Ovary (tissue), 9 donors: ENCODE results near the gene RAB40C. TPM values are rescaled to one million over a fixed set of nuclear protein-coding genes. Genes with fewer than 3 reads are reported as not detected.

Experiments
- DNase-seq, 5 donors: peaks; one replicate each; pipeline ENCODE4 v3.0.0-alpha.2; 2019 to 2020
- H3K27ac ChIP-seq, 2 donors: fragments of 200-600 bp; one replicate each; pipeline versions ENCODE4 v1.5.1 to v1.8.0; 2019 to 2022
- H3K27me3 ChIP-seq: fragments of 200-600 bp; one replicate; pipeline ENCODE4 v1.8.0; 2022
- H3K36me3 ChIP-seq: fragments of 200-600 bp; sonication (generic); one replicate; pipeline ENCODE4 v1.5.1; 2019
- H3K4me1 ChIP-seq: one replicate; pipeline ENCODE4 v1.8.1; 2013; ENCODE audit warnings: mild to moderate bottlenecking, moderate library complexity; ENCODE audit not compliant: insufficient read depth
- H3K4me3 ChIP-seq: fragments of 200-600 bp; sonication (generic); one replicate; pipeline ENCODE4 v1.5.1; 2017
- H3K9me3 ChIP-seq, 2 donors: fragments of 200-600 bp in 1 of 2; sonication (generic) in 1 of 2; one replicate each; pipeline versions ENCODE4 v1.5.1 to v1.8.1; 2013 to 2019; ENCODE audit warnings: mild to moderate bottlenecking in 1 of 2, moderate library complexity in 1 of 2
- CTCF ChIP-seq, 3 donors: fragments of 450-650 bp in 2 of 3; fragments of 200-600 bp in 1 of 3; IDR thresholded peaks; one replicate each; pipeline versions ENCODE4 v1.5.1 to v1.8.0; 2016 to 2022; ENCODE audit warnings: antibody characterized with exemption in 3 of 3, mild to moderate bottlenecking in 1 of 3
- EP300 ChIP-seq: sonication (generic); formaldehyde crosslinking; IDR thresholded peaks from one replicate; pipeline ENCODE4 v1.6.1; 2017; ENCODE audit warnings: antibody characterized with exemption
- POLR2A ChIP-seq: fragments of 450-650 bp; IDR thresholded peaks from one replicate; pipeline ENCODE4 v1.6.1; 2017; ENCODE audit warnings: antibody characterized with exemption, mild to moderate bottlenecking, moderate library complexity
- WGBS, 3 donors: extraction: QIAGEN DNeasy Blood & Tissue Kit in 1 of 3; methylation state at CpG; one replicate each; pipeline versions ENCODE4 v1.1.5 to v1.1.7; 2013 to 2017; 5-methylcytosine and 5-hydroxymethylcytosine counted together
- intact Hi-C, 4 donors: fragments of 100-400 bp; cut with DNase I; formaldehyde crosslinking; loops; one replicate each; pipeline versions ENCODE4 v1.11.0 to v1.15.1; 2022 to 2023
- polyA plus RNA-seq, 2 donors: library from polyadenylated mRNA; stranded (reverse); fragments of 200-250 nt in 1 of 2; fragments of 350-450 nt in 1 of 2; fragmentation: Illumina TruSeq in 1 of 2; extraction: RNeasy Lipid Tissue Mini Kit (QIAGEN cat#74804) in 1 of 2; gene quantifications; one replicate each; pipeline ENCODE4 v1.2.3, GENCODE V29; 2013 to 2014
- total RNA-seq, 7 donors: library from RNA; depleted of rRNA in 2 of 7; stranded (reverse); fragments of >200 nt in 2 of 7; fragmentation: NEBNext Ultra II Directional in 3 of 7; extraction: Animal tissue kit (Norgen Biotek cat#: 25700) in 3 of 7; gene quantifications; one replicate each; pipeline versions ENCODE4 v1.1.0 to v1.2.4, GENCODE V29; 2016 to 2023
- donor health status: DM: no; HTN: no; CAD: no; lungs with moderate emphysema.
- donor health status: DM: no; HTN: no; CAD: no.
- donor health status: Bipolar disorder and iron deficiency.
- donor health status: DM: yes; HTN: yes; CAD: no.
- donor health status: DM: no; HTN: no; CAD: no.
- donor health status: DM: yes; HTN: yes; CAD: no.

RAB40C gene
- total and polyA plus RNA-seq, 9 donors, result 1.9 to 24.1 (median 21.0) TPM

GRCh38 chr16:672851-673250 lies 83.0 kb downstream of the RAB40C start:
- intact Hi-C loops, result no loop called here
- TF ChIP-seq CTCF (IDR thresholded peaks at IDR 0.05) (no peak), POLR2A (no peak), EP300 (no peak)
- Histone ChIP-seq H3K27me3 (no peaks in the 10 kb centered on the region), H3K4me3 (no peak overlapping the region), H3K4me1 (peaks cover 12% of the 10 kb centered on the region), H3K36me3 (no peaks in the 10 kb centered on the region), H3K9me3 (no peaks in the 10 kb centered on the region), H3K27ac (no peak overlapping the region)
- no peak for DNase-seq
- 93 to 94% (median 93%) methylated on average over 16 to 21 of the region's 21 CpGs for WGBS, 3 donors

GRCh38 chr16:673399-673991 lies 83.6 kb downstream of the RAB40C start:
- H3K27ac ChIP-seq, result no peak overlapping the region
- no peak for TF ChIP-seq CTCF (IDR thresholded peaks at IDR 0.05)
- DNase-seq, result no peak
- peaks cover 12% of the 10 kb centered on the region for H3K4me1 ChIP-seq
- 83 to 90% (median 87%) methylated on average over 12 to 18 of the region's 18 CpGs for WGBS, 3 donors
- H3K9me3 ChIP-seq, result no peaks in the 10 kb centered on the region
- no peaks in the 10 kb centered on the region for H3K36me3 ChIP-seq
- H3K27me3 ChIP-seq, result no peaks in the 10 kb centered on the region
- H3K4me3 ChIP-seq, result no peak overlapping the region
- intact Hi-C loops, result no loop called here

- no peak overlapping the region for H3K27ac ChIP-seq
- TF ChIP-seq CTCF (IDR thresholded peaks at IDR 0.05) (no peak), EP300 (no peak), POLR2A (no peak)
- no peaks in the 10 kb centered on the region for H3K27me3 ChIP-seq
- H3K9me3 ChIP-seq, result no peaks in the 10 kb centered on the region
- 62 to 71% (median 70%) methylated on average over 14 to 22 of the region's 22 CpGs for WGBS, 3 donors
- peaks cover 6% of the 10 kb centered on the region for H3K4me1 ChIP-seq
- no peak overlapping the region for H3K4me3 ChIP-seq
- intact Hi-C loops, result no loop called here
- H3K36me3 ChIP-seq, result no peaks in the 10 kb centered on the region
- DNase-seq, result no peak
Measured at GRCh38 chr16:674214-674881, 84.5 kb downstream of the RAB40C start.

- Histone ChIP-seq H3K36me3 (no peaks in the 10 kb centered on the region), H3K9me3 (no peaks in the 10 kb centered on the region), H3K27me3 (no peaks in the 10 kb centered on the region), H3K27ac (no peak within 1 kb of the TSS), H3K4me1 (peaks cover 8% of the 10 kb centered on the region), H3K4me3 (peak within 1 kb of the TSS; percentile 18)
- no peak for TF ChIP-seq CTCF (IDR thresholded peaks at IDR 0.05)
- no peak for TF ChIP-seq POLR2A
- TF ChIP-seq EP300, result no peak
- intact Hi-C loops, result no loop called here
- DNase-seq, result peak in 1 of 5 donors; percentile 58
- WGBS, 3 donors, result 5 to 8% (median 7%) methylated on average over 33 to 73 of the region's 73 CpGs
Measured at GRCh38 chr16:674968-675883, 85.4 kb downstream of the RAB40C start, which contains the start of gene RHBDL1. RHBDL1 (plus strand) TSS chr16:675671; CDS start chr16:675791, 120 bp downstream.
